Non-pigmented ciliary epithelial cell (primary cell): Measurements from ENCODE around the gene RIMS4.

Source experiments
- DNase-seq: peaks from one replicate; pipeline ENCODE4 v3.0.0-alpha.2; 2010; ENCODE audit warnings: low read depth

RIMS4 gene

DNA sequence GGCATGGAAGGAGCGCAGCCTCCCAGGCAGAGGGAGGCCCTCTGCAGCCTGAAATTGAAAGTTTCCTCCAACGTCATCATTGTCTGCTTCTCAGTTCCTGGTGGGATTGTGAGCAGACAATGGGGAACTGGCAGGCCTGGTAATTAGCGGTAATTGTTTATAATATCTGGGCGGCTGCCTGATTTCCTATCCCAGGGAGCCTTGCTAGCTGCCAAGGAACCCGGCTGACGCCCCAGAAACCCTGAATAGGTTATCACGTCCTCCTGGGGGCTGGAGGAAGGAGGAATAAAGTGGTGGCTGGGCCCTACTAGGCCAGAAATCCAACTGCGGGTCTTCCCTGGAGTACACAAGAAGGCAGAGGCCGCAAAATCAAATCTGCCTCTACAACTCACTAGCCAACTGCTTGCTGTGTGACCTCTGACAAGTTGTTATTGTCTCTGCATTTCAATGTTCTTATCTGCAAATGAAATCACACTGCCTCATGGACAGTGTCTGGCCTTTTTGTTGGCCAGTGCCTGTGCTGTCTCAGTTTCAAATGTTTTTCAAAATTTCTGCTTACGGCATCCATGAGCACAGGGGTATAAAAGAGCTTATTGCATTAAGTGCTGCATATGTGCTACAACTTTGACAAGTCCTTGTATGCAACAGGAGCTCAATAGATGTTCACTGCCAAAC is 47.7 kb downstream of the RIMS4 start:
- DNase-seq: no peak

DNA sequence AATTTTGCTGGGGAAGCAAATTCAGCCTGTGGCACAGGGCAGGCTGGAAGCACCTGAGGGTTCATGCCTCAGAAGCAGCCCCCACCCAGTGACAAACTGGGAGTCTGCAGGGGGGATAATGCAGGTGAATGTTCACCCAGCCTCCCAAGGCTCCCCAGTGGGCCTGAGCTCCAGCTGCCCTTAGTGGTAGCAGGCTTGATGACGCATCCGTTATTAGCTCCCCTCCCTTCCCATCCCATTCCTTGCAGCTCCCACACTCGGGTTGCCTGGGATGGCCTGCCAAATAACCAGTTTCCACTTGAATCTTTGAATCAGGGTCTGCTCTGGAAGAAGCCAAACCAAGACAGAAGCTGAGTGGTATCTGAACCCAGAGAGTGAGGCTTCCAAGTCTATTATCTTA is 48.9 kb downstream of the RIMS4 start:
- no peak for DNase-seq

GRCh38 chr20:44759595-44759994 is 50.8 kb downstream of the RIMS4 start:
- no peak for DNase-seq

GRCh38 chr20:44758247-44759101 is 51.9 kb downstream of the RIMS4 start:
- no peak for DNase-seq

- DNase-seq: no peak
Observed at GRCh38 chr20:44756956-44757355, 53.4 kb downstream of the RIMS4 start.

- no peak for DNase-seq
Observed at GRCh38 chr20:44756011-44756688, 54.2 kb downstream of the RIMS4 start.

GRCh38 chr20:44754554-44754953 is 55.8 kb downstream of the RIMS4 start:
- DNase-seq: no peak

DNA sequence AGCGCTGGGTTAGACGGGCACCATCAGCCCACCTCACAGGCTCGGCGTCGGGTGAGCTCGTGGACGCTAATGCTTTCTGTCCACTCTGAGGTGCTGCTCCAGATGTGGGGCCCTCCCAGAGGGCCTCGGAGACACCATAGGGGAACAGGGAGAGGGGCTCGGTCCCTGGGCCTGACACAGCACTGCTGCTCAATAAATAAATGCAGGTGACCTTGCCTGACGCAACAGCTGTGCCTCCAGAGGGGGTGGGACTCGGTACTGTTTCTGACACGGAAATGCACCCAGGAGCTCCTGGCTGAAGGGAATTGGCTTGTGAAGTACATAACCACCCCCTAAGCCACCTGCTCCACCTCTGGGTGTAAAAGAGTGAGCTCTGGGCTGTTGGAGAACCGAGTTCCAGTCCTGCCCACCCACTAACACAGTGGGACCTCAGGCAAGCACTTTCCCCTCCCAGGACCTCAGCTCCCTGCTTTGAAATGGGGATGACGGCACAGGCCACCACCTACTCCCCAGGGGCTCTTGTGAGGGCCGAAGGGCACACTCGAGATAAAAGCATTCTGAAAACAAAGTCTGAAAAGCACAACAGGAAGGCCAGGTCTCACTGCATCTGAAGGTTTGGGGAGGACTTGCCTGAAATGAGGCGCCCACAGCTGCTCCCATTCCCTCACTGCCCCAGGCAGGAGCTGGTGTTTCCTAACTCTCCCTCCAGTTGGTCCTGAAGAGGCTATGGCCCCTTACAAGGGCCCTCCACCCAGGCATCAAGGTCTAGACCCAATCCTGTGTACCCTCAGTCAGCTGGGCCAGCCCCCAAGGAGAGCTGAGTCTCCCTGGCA is 58.0 kb downstream of the RIMS4 start:
- DNase-seq: no peak

DNA sequence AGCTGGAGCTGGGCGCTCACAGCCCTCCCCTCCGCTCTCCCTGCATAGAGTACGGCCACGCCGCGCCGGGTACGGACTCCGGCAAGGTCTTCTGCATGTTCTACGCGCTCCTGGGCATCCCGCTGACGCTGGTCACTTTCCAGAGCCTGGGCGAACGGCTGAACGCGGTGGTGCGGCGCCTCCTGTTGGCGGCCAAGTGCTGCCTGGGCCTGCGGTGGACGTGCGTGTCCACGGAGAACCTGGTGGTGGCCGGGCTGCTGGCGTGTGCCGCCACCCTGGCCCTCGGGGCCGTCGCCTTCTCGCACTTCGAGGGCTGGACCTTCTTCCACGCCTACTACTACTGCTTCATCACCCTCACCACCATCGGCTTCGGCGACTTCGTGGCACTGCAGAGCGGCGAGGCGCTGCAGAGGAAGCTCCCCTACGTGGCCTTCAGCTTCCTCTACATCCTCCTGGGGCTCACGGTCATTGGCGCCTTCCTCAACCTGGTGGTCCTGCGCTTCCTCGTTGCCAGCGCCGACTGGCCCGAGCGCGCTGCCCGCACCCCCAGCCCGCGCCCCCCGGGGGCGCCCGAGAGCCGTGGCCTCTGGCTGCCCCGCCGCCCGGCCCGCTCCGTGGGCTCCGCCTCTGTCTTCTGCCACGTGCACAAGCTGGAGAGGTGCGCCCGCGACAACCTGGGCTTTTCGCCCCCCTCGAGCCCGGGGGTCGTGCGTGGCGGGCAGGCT is 60.1 kb downstream of the RIMS4 start:
- DNase-seq: no peak

- no peak for DNase-seq
Observed at GRCh38 chr20:44748005-44748370, 62.4 kb downstream of the RIMS4 start.

GRCh38 chr20:44747166-44748004 is 63.0 kb downstream of the RIMS4 start:
- no peak for DNase-seq

DNA sequence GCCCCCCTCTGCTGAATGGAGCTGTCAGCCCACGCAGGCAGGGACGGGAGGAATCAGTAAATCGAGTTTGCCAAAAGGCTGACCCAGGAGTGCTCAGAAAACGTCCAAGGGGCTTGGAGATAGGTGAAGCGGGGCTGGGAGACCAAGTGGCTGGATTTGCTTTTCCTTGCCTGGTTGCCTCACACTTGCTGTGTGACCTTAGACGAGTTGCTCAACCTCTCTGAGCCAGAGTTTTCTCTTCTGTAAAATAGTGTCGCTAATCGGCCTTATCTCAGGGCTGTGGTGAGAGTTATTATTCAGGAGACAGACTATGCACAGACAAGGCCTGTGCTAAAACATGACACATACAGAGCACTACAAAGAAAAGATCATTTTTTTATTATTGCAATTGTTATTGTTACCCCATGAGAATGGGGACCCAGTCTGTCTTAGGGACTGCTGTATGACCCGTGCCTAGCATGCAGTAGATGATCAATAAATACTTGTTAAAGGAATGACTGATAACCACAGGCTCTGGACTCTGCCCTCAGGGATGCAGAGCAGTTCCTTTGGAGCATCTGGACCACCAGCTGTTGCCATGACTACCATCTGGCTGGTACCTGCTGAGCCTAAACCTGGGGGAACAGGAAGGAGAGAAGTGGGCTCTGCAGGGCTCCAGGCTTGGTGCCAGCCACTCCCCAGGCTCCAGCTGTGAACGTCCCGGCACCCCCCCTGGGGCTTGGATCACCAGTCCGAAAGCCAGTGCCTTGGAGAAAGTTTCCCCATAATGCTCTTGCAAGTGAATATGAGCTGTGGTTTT is 63.8 kb downstream of the RIMS4 start:
- DNase-seq: no peak

DNA sequence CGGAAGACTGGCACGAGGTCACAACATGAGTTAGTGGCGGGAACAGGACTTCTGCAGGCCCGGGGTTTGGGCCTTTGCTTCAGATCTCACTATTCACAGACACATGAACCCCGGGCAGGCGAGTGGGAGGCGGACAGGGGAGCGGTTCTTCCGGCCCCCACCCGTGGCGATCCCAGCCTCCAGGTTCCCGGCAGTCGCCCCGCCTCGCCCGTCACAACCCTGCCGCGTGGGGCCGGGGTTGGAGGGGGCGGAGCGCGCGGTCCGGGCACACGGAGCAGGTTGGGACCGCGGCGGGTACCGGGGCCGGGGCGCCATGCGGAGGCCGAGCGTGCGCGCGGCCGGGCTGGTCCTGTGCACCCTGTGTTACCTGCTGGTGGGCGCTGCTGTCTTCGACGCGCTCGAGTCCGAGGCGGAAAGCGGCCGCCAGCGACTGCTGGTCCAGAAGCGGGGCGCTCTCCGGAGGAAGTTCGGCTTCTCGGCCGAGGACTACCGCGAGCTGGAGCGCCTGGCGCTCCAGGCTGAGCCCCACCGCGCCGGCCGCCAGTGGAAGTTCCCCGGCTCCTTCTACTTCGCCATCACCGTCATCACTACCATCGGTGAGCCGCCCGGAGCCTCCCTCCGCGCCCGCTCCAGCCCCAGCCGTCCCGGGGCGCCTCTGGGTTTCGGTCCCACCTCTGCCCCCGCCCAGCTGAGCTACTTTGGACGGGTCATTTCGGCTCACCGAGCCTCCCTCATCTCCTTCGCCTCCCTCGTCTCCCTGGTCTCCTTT is 64.6 kb downstream of the RIMS4 start, which contains the start of gene KCNK15:
Gene KCNK15 (plus strand): TSS at position 268 of the 769 bp plus-strand sequence. CDS start 46 bp downstream, at position 314.
- no peak for DNase-seq

GRCh38 chr20:44745122-44745597 is 65.2 kb downstream of the RIMS4 start:
- DNase-seq: no peak

GRCh38 chr20:44743916-44744655 is 66.3 kb downstream of the RIMS4 start:
- no peak for DNase-seq

- DNase-seq: no peak
Observed at GRCh38 chr20:44743080-44743701, 67.2 kb downstream of the RIMS4 start.

GRCh38 chr20:44742304-44743079 is 67.9 kb downstream of the RIMS4 start:
- no peak for DNase-seq
